HUES64 (cell line): ENCODE results near the gene ASB16. TPM values are rescaled to one million over a fixed set of nuclear protein-coding genes. Genes with fewer than 3 reads are reported as not detected.
"Not testable (repeated sequence)": the region's sequence is repeated elsewhere in the genome, so short reads cannot be mapped to it uniquely, and the experiment has no call there.

Experiments
- H3K27ac ChIP-seq: 2 replicates; pipeline ENCODE4 v1.7.0; 2013; ENCODE audit warnings: low read depth, low read length, inconsistent platforms
- H3K27me3 ChIP-seq: 2 replicates; pipeline ENCODE4 v1.6.1; 2013; ENCODE audit warnings: mild to moderate bottlenecking, low read length; ENCODE audit not compliant: insufficient read depth
- H3K36me3 ChIP-seq: 2 replicates; pipeline ENCODE4 v1.6.1; 2013; ENCODE audit warnings: mild to moderate bottlenecking, low read length; ENCODE audit not compliant: insufficient read depth
- H3K4me1 ChIP-seq: 2 replicates; pipeline ENCODE4 v1.6.1; 2013; ENCODE audit warnings: mild to moderate bottlenecking, low read length, moderate library complexity; ENCODE audit not compliant: insufficient read depth
- H3K4me3 ChIP-seq: 2 replicates; pipeline ENCODE4 v1.5.1; 2013; ENCODE audit warnings: mild to moderate bottlenecking, low read length, moderate library complexity
- H3K9ac ChIP-seq: 2 replicates; pipeline ENCODE4 v1.6.1; 2013; ENCODE audit warnings: mild to moderate bottlenecking, low read depth, low read length
- H3K9me3 ChIP-seq: 2 replicates; pipeline ENCODE4 v1.6.1; 2013; ENCODE audit warnings: low read depth, low read length; ENCODE audit not compliant: insufficient read depth
- whole genome bisulfite sequencing: fragments of 150-250, 120-280 bp; methylation state at CpG from one replicate; pipeline ENCODE4 v1.1.7; 2013; ENCODE audit warnings: missing lambda C conversion rate; 5-methylcytosine and 5-hydroxymethylcytosine counted together
- polyA plus RNA-seq, 2 experiments: library from polyadenylated mRNA; stranded (reverse); fragments of 50-300 nt; gene quantifications; one replicate each; pipeline ENCODE4 v1.2.3, GENCODE V29; 2013

The ASB16 gene
- polyA plus RNA-seq (2013, experiment 1 of 2), result not detected
- polyA plus RNA-seq (2013, experiment 2 of 2), result not detected

GRCh38 chr17:44170499-44171201 is at the start of gene ASB16:
TSS of gene ASB16 (plus strand) at chr17:44170704. CDS start at chr17:44170790, 86 bp downstream.
- no peak within 1 kb of the TSS for H3K9ac ChIP-seq
- peaks cover 4% of the 10 kb centered on the region; the same call in 1 of the 2 replicates for H3K36me3 ChIP-seq
- no peaks in the 10 kb centered on the region for H3K9me3 ChIP-seq
- H3K4me3 ChIP-seq, result peak within 1 kb of the TSS; percentile 22
- peak within 1 kb of the TSS; percentile 67; the same call in 1 of the 2 replicates for H3K27ac ChIP-seq
- WGBS, result 60% methylated on average over 21 of the region's 21 CpGs
- H3K4me1 ChIP-seq, result peaks cover 16% of the 10 kb centered on the region
- no peaks in the 10 kb centered on the region for H3K27me3 ChIP-seq

GRCh38 chr17:44120851-44121605 is 49.5 kb upstream of the ASB16 start:
- 50% methylated on average over 7 of the region's 9 CpGs for WGBS
- Histone ChIP-seq H3K4me1 (peaks cover 50% of the 10 kb centered on the region), H3K4me3 (peak overlapping the region; percentile 69)

GRCh38 chr17:44121997-44122815 is 48.3 kb upstream of the ASB16 start:
- H3K27me3 ChIP-seq, result no peaks in the 10 kb centered on the region
- no peaks in the 10 kb centered on the region for H3K36me3 ChIP-seq
- peaks cover 47% of the 10 kb centered on the region for H3K4me1 ChIP-seq
- WGBS, result 50% methylated on average over 1 of the region's 1 CpG
- peak overlapping the region; percentile 69 for H3K4me3 ChIP-seq
- H3K9me3 ChIP-seq, result no peaks in the 10 kb centered on the region
- no peak overlapping the region; the same call in 1 of the 2 replicates for H3K27ac ChIP-seq
- peak overlapping the region; percentile 74; the same call in 1 of the 2 replicates for H3K9ac ChIP-seq

More at GRCh38 chr17:44120851-44121605, 49.5 kb upstream of the ASB16 start:
- H3K9me3 ChIP-seq, result no peaks in the 10 kb centered on the region
- no peak overlapping the region for H3K9ac ChIP-seq
- no peaks in the 10 kb centered on the region for H3K36me3 ChIP-seq
- no peak overlapping the region; the same call in 1 of the 2 replicates for H3K27ac ChIP-seq
- H3K27me3 ChIP-seq, result no peaks in the 10 kb centered on the region

GRCh38 chr17:44122816-44123355 is 47.6 kb upstream of the ASB16 start:
- H3K9ac ChIP-seq, result peak overlapping the region; percentile 74
- peak overlapping the region; percentile 79; the same call in 1 of the 2 replicates for H3K27ac ChIP-seq
- peaks cover 40% of the 10 kb centered on the region for H3K4me1 ChIP-seq
- H3K9me3 ChIP-seq, result no peaks in the 10 kb centered on the region
- H3K36me3 ChIP-seq, result no peaks in the 10 kb centered on the region
- peak overlapping the region; percentile 69 for H3K4me3 ChIP-seq
- 3% methylated on average over 32 of the region's 32 CpGs for WGBS
- H3K27me3 ChIP-seq, result no peaks in the 10 kb centered on the region

- Histone ChIP-seq H3K36me3 (no peaks in the 10 kb centered on the region), H3K27me3 (no peaks in the 10 kb centered on the region), H3K9ac (peak within 1 kb of the TSS; percentile 74), H3K27ac (peak within 1 kb of the TSS; percentile 84), H3K9me3 (no peaks in the 10 kb centered on the region), H3K4me1 (peaks cover 36% of the 10 kb centered on the region), H3K4me3 (peak within 1 kb of the TSS; percentile 69)
- WGBS, result under 1% methylated on average over 75 of the region's 78 CpGs
Observed at GRCh38 chr17:44123356-44124117, 47.0 kb upstream of the ASB16 start, which contains the start of gene HDAC5. TSS of gene HDAC5 (minus strand) at chr17:44123641. CDS start at chr17:44117515, 6,126 bp downstream.

- peak overlapping the region; percentile 84 for H3K27ac ChIP-seq
- peak overlapping the region; percentile 69 for H3K4me3 ChIP-seq
- 21% methylated on average over 7 of the region's 8 CpGs for WGBS
Observed at GRCh38 chr17:44124118-44124438, 46.4 kb upstream of the ASB16 start.

GRCh38 chr17:44128383-44128782 is 42.1 kb upstream of the ASB16 start:
- WGBS, result 92% methylated on average over 7 of the region's 7 CpGs
- Histone ChIP-seq H3K4me1 (no peaks in the 10 kb centered on the region), H3K27ac (no peak overlapping the region), H3K4me3 (no peak overlapping the region), H3K27me3 (no peaks in the 10 kb centered on the region), H3K36me3 (no peaks in the 10 kb centered on the region), H3K9ac (no peak overlapping the region), H3K9me3 (no peaks in the 10 kb centered on the region)

More at GRCh38 chr17:44124118-44124438, 46.4 kb upstream of the ASB16 start:
- no peaks in the 10 kb centered on the region for H3K36me3 ChIP-seq
- H3K9ac ChIP-seq, result peak overlapping the region; percentile 66
- H3K27me3 ChIP-seq, result no peaks in the 10 kb centered on the region
- no peaks in the 10 kb centered on the region for H3K9me3 ChIP-seq
- H3K4me1 ChIP-seq, result peaks cover 31% of the 10 kb centered on the region

GRCh38 chr17:44130693-44131349 is 39.7 kb upstream of the ASB16 start:
- Histone ChIP-seq H3K4me3 (no peak overlapping the region), H3K36me3 (no peaks in the 10 kb centered on the region), H3K27me3 (no peaks in the 10 kb centered on the region), H3K9me3 (no peaks in the 10 kb centered on the region), H3K9ac (no peak overlapping the region), H3K27ac (no peak overlapping the region), H3K4me1 (no peaks in the 10 kb centered on the region)
- WGBS, result 91% methylated on average over 5 of the region's 5 CpGs

GRCh38 chr17:44131372-44131771 is 39.1 kb upstream of the ASB16 start:
- H3K27ac ChIP-seq, H3K9me3 ChIP-seq, H3K27me3 ChIP-seq, H3K4me1 ChIP-seq, H3K36me3 ChIP-seq, H3K9ac ChIP-seq, H3K4me3 ChIP-seq: not testable (repeated sequence)
- WGBS, result 97% methylated on average over 12 of the region's 12 CpGs
